HepG2 (cell line): Measurements from ENCODE around the gene DAD1.

Source experiments
- EZH2 ChIP-seq: conservative IDR thresholded peaks from 2 replicates; pipeline ENCODE4 v1.6.1; 2012; ENCODE audit warnings: mild to moderate bottlenecking, low read depth, low read length, moderate library complexity
- FOXA1 ChIP-seq, 2 experiments: fragments of 450-650 bp in 1 of 2; sonication (generic) in 1 of 2; formaldehyde crosslinking in 1 of 2; IDR thresholded peaks; 2 replicates each; pipeline versions ENCODE4 v1.4.0 to v1.6.1; 2016 to 2020; ENCODE audit warnings: missing genetic modification reagents in 1 of 2
- MEIS2 ChIP-seq: sonication (generic); formaldehyde crosslinking; IDR thresholded peaks from 2 replicates; pipeline ENCODE4 v1.9.0; 2021; ENCODE audit warnings: mild to moderate bottlenecking, missing genetic modification reagents

GRCh38 chr14:22557846-22558220 lies 31.2 kb downstream of the DAD1 start:
- TF ChIP-seq EZH2 (no peak), MEIS2 (CRISPR knock-in tag) (no peak), FOXA1 (IDR thresholded peaks at IDR 0.05) (no peak), FOXA1 (CRISPR knock-in tag; IDR thresholded peaks at IDR 0.05) (no peak)
